GM12873 (cell line): Measurements from ENCODE around the gene PPIL1.

Experiments
- TF ChIP-seq, protein P1 (sequence below): IDR thresholded peaks from 2 replicates; pipeline ENCODE4 v1.5.1; 2012; ENCODE audit warnings: low read depth, mild to moderate bottlenecking, moderate library complexity, low read length, control low read depth; ENCODE audit not compliant: insufficient read depth; ENCODE audit errors: missing control alignments

The PPIL1 gene

DNA sequence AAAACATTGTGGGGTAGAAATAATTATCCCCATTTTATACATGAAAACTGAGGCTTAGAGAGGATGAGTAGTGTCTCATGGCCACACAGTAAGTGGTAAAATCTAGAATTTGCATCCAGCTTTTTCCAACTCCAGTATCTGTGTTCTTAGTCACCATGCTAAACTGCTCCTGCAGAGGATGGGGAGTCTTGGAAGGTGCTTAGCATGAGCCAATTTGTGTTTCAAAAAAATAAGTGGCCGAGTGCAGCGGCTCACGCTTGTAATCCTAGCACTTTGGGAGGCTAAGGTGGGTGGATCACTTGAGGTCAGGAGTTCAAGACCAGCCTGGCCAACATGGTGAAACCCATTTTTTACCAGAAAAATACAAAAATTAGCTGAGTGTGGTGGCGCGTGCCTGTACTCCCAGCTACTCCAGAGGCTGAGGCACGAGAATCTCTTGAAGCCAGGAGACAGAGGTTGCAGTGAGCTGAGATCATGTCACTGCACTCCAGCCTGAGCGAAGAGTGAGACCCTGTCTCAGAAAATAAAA, 13.6 kb upstream of the PPIL1 start:
- TF ChIP-seq, protein P1, sequence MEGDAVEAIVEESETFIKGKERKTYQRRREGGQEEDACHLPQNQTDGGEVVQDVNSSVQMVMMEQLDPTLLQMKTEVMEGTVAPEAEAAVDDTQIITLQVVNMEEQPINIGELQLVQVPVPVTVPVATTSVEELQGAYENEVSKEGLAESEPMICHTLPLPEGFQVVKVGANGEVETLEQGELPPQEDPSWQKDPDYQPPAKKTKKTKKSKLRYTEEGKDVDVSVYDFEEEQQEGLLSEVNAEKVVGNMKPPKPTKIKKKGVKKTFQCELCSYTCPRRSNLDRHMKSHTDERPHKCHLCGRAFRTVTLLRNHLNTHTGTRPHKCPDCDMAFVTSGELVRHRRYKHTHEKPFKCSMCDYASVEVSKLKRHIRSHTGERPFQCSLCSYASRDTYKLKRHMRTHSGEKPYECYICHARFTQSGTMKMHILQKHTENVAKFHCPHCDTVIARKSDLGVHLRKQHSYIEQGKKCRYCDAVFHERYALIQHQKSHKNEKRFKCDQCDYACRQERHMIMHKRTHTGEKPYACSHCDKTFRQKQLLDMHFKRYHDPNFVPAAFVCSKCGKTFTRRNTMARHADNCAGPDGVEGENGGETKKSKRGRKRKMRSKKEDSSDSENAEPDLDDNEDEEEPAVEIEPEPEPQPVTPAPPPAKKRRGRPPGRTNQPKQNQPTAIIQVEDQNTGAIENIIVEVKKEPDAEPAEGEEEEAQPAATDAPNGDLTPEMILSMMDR: no peak

DNA sequence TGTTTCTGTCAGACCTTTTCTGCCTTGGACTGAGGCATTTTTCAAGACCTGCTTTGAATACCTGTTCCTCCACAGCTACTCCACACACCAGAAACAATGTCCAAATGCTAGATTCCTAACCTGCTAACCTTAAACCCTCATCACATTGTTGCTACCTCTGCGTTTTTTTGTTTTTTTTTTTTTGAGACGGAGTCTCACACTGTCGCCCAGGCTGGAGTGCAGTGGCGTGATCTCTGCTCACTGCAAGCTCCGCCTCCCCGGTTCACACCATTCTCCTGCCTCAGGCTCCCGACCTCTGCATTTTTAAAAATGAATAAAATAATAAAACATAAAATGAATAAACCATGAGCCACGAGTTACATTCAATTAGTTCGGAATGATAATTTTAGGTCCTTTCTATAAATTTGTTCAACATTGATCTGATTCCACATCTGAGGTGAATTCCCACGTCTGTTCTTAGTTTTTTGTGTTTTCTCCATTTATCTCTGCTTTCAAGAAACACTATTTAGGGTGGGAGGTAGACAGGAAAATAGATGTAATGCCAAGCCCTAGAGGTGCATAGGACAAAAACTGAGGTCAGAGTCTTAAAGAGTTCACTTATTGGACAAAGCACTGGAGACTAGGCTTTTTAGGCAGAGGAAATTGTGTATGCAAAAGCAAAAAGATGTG, 12.5 kb upstream of the PPIL1 start:
- TF ChIP-seq, protein P1: no peak

DNA sequence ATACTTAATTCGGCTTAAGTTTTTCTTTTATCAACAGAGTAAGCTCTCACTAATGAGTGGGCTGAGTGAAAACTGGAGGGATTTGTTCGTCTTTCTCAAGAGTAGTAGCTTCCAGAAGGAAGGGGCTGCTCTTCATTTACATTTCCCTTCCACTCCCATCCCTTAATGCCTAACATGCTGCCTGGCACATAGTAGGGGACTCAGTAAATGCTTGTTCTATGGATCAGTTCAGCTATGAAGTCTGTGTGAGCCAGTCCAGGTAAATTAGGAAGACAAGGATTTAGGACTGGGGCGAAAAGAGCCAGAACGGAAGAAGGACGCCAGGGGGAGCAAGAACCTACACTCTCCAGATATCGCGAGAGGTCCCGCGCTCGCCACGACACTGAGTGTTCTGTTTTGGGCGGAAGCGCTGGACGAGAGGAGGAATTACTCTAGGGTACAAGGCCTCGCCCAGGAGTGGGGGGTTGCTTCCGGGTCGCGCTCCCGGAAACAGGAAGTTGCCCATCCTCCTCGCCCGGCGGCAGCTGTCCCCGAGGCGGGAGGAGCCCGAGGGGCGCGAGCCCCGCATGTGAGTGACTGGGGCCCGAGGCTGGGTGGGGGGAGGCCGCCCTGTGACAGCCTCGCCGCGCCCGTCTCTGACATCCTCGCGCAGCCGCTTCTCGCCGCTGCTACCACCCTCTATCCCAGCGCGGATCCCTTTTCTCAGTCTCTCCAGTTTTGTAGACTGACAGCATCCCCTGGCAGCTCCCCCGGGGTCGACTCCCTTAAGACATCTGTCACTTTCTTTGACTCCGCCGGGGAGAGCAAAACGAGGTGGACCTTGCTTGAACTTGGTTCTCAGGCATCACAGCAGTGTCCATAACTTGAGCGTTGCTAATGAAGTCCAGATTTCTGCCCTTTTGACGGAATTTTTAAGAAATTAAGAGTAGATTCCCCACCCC, 11.1 kb upstream of the PPIL1 start, which contains the start of gene C6orf89:
Gene C6orf89, plus strand, starts transcription at position 492 of the 941 bp plus-strand sequence. CDS start 13,493 bp downstream, outside the sequence.
- TF ChIP-seq, protein P1: peak; percentile 84

DNA sequence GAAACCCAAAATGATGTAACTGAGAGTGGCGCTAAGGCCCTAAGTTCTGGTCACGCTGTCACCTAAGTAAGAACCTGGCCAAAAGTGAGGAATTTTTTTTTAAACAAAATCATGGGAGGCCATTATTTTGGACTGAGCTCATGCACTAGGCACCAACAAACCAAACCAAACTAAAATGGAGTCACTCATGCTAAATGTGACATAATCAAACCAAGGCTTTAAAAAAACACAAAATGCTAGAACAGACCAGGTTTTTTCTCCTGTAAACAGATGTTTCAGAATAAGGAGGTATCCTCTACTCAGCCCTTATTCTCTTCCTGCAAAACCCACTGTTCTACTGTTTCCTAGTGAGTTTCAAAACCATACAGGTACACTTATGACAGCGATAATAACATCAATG, 10.0 kb upstream of the PPIL1 start:
- TF ChIP-seq, protein P1: no peak

DNA sequence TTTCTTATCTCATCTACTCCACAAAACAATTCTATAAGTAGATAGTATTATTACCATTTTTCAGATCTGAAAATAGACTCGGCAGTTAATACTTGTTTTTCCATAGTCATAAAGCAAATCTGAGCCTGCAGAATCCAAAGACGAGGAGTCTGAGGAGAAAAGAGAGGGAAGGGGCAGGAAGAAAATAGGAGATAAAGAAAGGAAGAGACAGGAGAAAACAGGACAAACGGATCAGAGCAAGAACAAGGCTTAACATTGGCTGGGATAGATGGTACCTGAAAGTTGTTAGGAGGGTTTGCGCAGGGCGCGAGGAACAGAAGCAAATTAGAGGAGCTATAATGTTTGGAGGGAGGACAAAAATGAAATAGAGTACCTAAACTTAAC, 639 bp upstream of the PPIL1 start:
- TF ChIP-seq, protein P1: no peak

DNA sequence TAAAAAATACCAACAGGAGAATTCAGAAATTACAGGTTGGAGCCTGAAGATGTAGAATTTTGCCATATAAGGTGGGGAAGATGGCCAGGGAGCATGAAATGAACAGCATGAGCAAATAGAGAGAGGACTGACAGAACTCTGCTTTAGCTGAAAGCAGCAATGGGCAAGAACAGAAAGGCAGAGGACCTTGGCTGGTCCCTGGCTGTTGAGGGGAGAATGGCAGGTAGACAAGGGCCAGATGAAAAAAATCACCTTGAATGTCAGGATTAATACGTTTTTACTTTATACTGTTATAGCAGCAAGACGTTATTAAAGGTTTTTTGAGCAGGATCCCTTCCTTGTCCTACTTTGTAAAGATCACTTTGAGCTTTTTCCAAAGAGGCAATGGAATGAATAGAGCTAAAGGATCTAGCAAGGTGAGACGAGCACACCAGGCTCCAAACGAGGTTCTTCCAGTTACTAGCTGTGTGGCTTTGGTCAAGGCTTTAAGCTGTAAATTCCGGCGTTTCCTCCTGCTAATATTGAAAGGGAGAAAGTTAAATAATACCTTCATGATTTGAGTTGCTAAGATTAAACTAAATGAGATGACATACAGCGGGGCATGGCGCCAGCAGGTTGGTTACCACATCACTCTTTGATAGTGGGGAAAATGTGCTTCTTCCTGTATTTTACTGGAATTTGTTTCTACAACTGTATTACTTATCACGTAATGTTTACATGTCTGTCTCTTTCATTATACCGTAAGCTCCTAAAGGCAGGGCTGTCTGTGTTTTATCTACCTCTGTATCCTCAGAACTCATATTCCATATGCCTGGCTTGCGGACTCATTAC, 776 bp downstream of the PPIL1 start:
- TF ChIP-seq, protein P1: peak; percentile 51
